Peyer's patch (tissue), 4 donors: Measurements from ENCODE around the gene ENTPD6. TPM values are rescaled to one million over a fixed set of nuclear protein-coding genes. Genes with fewer than 3 reads are reported as not detected.

Experiments used
- DNase-seq, 3 donors: peaks; one replicate each; pipeline ENCODE4 v3.0.0-alpha.2; 2017 to 2019
- H3K27ac ChIP-seq, 4 donors: fragments of 200-600 bp; sonication (generic); one replicate each; pipeline ENCODE4 v1.5.1; 2016 to 2019
- H3K27me3 ChIP-seq, 2 donors: fragments of 200-600 bp; sonication (generic); one replicate each; pipeline ENCODE4 v1.5.1; 2019
- H3K36me3 ChIP-seq, 3 donors: fragments of 200-600 bp; sonication (generic); one replicate each; pipeline ENCODE4 v1.5.1; 2016 to 2019
- H3K4me1 ChIP-seq, 4 donors: fragments of 200-600 bp; sonication (generic); one replicate each; pipeline ENCODE4 v1.5.1; 2016 to 2019
- H3K4me3 ChIP-seq, 4 donors: fragments of 200-600 bp; sonication (generic); 1 replicate in 3 of 4; 2 replicates in 1 of 4; pipeline ENCODE4 v1.5.1; 2016 to 2019; ENCODE audit warnings: mild to moderate bottlenecking in 1 of 4
- H3K9me3 ChIP-seq, 4 donors: fragments of 200-600 bp; sonication (generic); one replicate each; pipeline ENCODE4 v1.5.1; 2016 to 2019; ENCODE audit warnings: mild to moderate bottlenecking in 1 of 4
- POLR2A ChIP-seq, 2 donors: fragments of 450-650 bp; IDR thresholded peaks; one replicate each; pipeline ENCODE4 v1.5.1; 2017; ENCODE audit warnings: antibody characterized with exemption in 2 of 2, mild to moderate bottlenecking in 2 of 2, moderate library complexity in 2 of 2
- total RNA-seq, 4 donors: library from RNA; depleted of rRNA; stranded (reverse); fragments of >200 nt; gene quantifications; one replicate each; pipeline ENCODE4 v1.1.0, GENCODE V29; 2016
- TF ChIP-seq, protein P1 (sequence below), 6 experiments: fragments of 450-650 bp in 4 of 6; fragments of 200-600 bp in 2 of 6; sonication (generic) in 1 of 6; IDR thresholded peaks; one replicate each; pipeline ENCODE4 v1.5.1; 2017 to 2019; ENCODE audit warnings: antibody characterized with exemption in 6 of 6, mild to moderate bottlenecking in 3 of 6, moderate library complexity in 1 of 6

ENTPD6 gene
- total RNA-seq, 4 donors from 2014 or later: 122 to 248 (median 213) TPM

DNA sequence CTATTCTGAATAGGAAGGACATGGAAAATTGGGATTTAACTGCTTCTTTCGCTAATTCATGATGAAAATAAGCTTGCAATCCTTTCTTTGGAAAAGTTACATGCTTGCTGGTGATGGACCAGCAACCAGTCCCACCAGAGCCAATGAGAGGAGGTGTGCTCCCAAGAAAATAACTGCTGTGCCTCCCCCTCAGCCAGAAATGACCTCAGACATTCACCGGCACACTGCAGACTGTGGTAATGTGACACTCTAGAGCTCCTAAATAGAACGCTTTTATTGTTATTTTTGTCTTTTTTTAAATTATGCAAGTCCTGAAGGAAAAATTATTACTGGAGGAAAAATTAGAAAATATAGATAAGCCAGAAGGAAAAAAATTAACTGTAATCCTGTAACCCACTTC, 55.0 kb downstream of the ENTPD6 start:
- TF ChIP-seq, protein P1, sequence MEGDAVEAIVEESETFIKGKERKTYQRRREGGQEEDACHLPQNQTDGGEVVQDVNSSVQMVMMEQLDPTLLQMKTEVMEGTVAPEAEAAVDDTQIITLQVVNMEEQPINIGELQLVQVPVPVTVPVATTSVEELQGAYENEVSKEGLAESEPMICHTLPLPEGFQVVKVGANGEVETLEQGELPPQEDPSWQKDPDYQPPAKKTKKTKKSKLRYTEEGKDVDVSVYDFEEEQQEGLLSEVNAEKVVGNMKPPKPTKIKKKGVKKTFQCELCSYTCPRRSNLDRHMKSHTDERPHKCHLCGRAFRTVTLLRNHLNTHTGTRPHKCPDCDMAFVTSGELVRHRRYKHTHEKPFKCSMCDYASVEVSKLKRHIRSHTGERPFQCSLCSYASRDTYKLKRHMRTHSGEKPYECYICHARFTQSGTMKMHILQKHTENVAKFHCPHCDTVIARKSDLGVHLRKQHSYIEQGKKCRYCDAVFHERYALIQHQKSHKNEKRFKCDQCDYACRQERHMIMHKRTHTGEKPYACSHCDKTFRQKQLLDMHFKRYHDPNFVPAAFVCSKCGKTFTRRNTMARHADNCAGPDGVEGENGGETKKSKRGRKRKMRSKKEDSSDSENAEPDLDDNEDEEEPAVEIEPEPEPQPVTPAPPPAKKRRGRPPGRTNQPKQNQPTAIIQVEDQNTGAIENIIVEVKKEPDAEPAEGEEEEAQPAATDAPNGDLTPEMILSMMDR (IDR thresholded peaks at IDR 0.05): no peak
- TF ChIP-seq POLR2A (IDR thresholded peaks at IDR 0.05): no peak
- Histone ChIP-seq H3K4me3 (peak overlapping the region in 2 of 4 donors; percentile 13 to 88), H3K27me3 (no peaks in the 10 kb centered on the region), H3K36me3 (peaks cover 0 to 4% (median 0%) of the 10 kb centered on the region in 3 donors), H3K4me1 (peaks cover 0 to 60% (median 6%) of the 10 kb centered on the region in 4 donors), H3K27ac (peak overlapping the region in 2 of 4 donors; percentile 27 to 41), H3K9me3 (no peaks in the 10 kb centered on the region)
- DNase-seq: no peak

DNA sequence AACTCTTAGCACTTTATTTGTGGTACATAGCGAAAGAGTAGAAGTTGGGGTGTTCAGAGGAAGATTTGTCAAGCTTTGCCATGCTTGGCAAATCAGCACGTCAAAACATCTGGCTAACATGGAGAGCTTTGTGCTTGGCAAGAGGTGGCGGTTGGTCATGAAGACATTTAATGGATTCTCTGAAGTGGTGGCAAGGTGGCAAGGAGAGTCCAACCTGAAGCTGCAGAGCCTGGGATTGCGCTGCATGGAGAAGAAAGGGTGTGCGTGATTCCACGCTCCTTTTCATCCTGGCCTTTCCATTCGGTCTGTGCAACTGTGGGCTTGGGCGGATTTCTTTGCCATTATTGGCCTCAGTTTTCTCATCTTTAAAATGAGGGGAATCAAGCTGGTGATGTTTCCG, 55.5 kb downstream of the ENTPD6 start:
- peak in 1 of 3 donors; percentile 34 for DNase-seq
- no peak for TF ChIP-seq POLR2A (IDR thresholded peaks at IDR 0.05)
- TF ChIP-seq, protein P1 (IDR thresholded peaks at IDR 0.05): no peak
- Histone ChIP-seq H3K27ac (no peak overlapping the region), H3K4me1 (peaks cover 0 to 62% (median 6%) of the 10 kb centered on the region in 4 donors), H3K36me3 (peaks cover 0 to 5% (median 0%) of the 10 kb centered on the region in 3 donors), H3K9me3 (no peaks in the 10 kb centered on the region), H3K4me3 (no peak overlapping the region), H3K27me3 (no peaks in the 10 kb centered on the region)

DNA sequence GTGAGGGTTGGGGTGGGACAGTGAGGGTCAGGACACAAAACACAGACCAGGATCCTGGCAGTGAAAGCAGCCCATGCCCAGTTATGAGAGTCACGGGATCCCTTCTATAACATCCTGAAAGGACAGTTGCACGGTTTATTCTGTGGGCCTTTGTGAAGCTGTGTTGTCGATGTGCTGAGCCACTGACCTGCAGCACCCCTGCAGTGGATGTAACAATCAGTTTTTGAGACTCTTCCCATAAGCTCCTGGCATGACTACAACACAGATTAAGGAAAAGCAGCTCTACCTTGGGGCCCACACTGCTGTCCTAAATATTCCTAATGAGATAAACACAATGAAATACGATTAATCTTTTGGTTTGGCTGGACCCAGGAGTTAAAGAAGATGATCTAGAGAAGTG, 56.0 kb downstream of the ENTPD6 start:
- Histone ChIP-seq H3K9me3 (no peaks in the 10 kb centered on the region), H3K27ac (peak overlapping the region in 1 of 4 donors; percentile 81), H3K27me3 (no peaks in the 10 kb centered on the region), H3K4me3 (no peak overlapping the region), H3K4me1 (peaks cover 0 to 66% (median 6%) of the 10 kb centered on the region in 4 donors), H3K36me3 (peaks cover 0 to 5% (median 0%) of the 10 kb centered on the region in 3 donors)
- peak in 1 of 3 donors; percentile 38 for DNase-seq
- TF ChIP-seq, protein P1 (IDR thresholded peaks at IDR 0.05): no peak
- no peak for TF ChIP-seq POLR2A (IDR thresholded peaks at IDR 0.05)

DNA sequence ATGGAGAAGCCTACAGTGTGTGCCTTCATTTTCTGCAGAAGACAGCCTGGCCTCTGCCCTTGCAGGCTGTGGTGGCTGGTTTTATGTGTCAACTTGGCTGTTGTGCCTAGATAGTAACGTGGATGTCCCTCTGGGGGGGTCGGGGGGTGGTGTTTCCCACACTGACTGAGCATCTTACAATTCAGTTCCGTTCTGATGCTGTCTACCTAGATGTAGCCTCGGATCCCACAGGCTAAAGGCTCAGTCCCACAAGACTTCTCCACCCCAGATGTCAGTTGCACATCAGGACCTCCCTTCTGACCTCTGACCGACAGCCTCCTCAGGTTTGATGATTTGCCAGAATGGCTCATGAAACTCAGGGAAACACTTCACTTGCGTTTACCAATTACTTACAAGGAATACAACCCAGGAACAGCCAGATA, 56.7 kb downstream of the ENTPD6 start:
- Histone ChIP-seq H3K4me1 (peaks cover 0 to 67% (median 4%) of the 10 kb centered on the region in 4 donors), H3K4me3 (no peak overlapping the region), H3K27me3 (no peaks in the 10 kb centered on the region), H3K9me3 (no peaks in the 10 kb centered on the region), H3K36me3 (peaks cover 0 to 5% (median 0%) of the 10 kb centered on the region in 3 donors), H3K27ac (peak overlapping the region in 2 of 4 donors; percentile 62 to 81)
- no peak for TF ChIP-seq POLR2A (IDR thresholded peaks at IDR 0.05)
- TF ChIP-seq, protein P1 (IDR thresholded peaks at IDR 0.05): no peak
- DNase-seq: peak in 1 of 3 donors; percentile 61

DNA sequence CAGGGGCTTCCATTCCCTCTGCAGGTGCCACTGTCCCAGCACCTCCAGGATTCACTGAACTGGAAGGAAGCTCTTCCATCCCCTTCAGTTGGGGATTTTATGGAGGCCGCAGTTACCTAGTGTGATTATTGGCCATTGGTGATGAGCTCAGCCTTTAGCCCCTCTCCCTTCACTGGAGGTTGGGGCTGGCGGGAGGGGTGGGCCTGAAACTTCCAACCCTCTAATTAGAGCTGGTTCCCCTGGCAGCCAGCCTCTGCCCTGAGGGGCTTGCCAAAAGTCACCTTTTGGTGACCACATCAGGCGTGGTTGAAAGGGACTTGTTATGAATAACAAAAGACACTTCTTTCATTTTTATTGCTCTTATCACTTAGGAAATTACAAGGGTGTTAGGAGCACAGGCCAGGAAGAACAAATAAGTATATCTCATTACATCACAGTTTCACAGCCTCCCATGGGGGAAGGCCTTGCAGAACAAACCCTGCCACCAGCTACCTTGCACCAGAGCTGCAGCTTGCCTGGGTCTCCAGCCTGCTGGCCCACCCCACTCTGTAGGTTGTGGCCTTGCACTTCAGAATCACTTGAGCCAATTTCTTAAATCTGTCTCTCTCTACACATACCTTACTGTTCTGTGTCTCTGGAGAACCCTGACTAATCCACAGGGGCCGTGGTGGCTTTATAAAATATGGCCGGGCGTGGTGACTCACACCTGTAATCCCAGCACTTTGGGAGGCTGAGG, 57.3 kb downstream of the ENTPD6 start:
- Histone ChIP-seq H3K27ac (peak overlapping the region in 2 of 4 donors; percentile 62 to 81), H3K36me3 (peaks cover 0 to 5% (median 0%) of the 10 kb centered on the region in 3 donors), H3K4me1 (peaks cover 0 to 72% (median 4%) of the 10 kb centered on the region in 4 donors), H3K9me3 (no peaks in the 10 kb centered on the region), H3K27me3 (no peaks in the 10 kb centered on the region), H3K4me3 (no peak overlapping the region)
- TF ChIP-seq, protein P1 (IDR thresholded peaks at IDR 0.05): no peak
- no peak for TF ChIP-seq POLR2A (IDR thresholded peaks at IDR 0.05)
- DNase-seq: peak in 1 of 3 donors; percentile 55
